H1 (cell line): Measurements from ENCODE around the gene PCBP4. TPM values are rescaled to one million over a fixed set of nuclear protein-coding genes. Genes with fewer than 3 reads are reported as not detected.

Source experiments
- CTCF ChIA-PET: fragments of 300-600 bp; sonication (Branson Sonifier 250); formaldehyde crosslinking; loops from one replicate; lab custom pipeline; 2021; ENCODE audit not compliant: partially characterized antibody; lab: Charles Lee
- POLR2A ChIA-PET: fragments of 300-600 bp; sonication (Branson Sonifier 250); formaldehyde crosslinking; loops from one replicate; lab custom pipeline; 2021; ENCODE audit warnings: inconsistent platforms; ENCODE audit not compliant: partially characterized antibody; lab: Charles Lee
- DNase-seq, 2 experiments: peaks; one replicate each; pipeline versions ENCODE4 v3.0.0 to v3.0.0-alpha.2; 2010 to 2022; ENCODE audit warnings: low spot score in 2 of 2, low read depth in 1 of 2, mixed read lengths in 1 of 2
- FAIRE-seq: peaks from 2 replicates; lab custom pipeline; 2011; peaks lifted over from hg19 to GRCh38; lab: Jason Lieb, UNC
- H2AFZ ChIP-seq: 2 replicates; pipeline ENCODE4 v1.8.1; 2012; ENCODE audit warnings: low read length, inconsistent platforms
- H2AK5ac ChIP-seq: 2 replicates; pipeline ENCODE4 v1.6.1; 2013; ENCODE audit warnings: low read depth, low read length
- H2BK120ac ChIP-seq: replicated peaks from 2 replicates; pipeline ENCODE3; 2013; ENCODE audit warnings: low read depth, low read length, inconsistent platforms
- H2BK12ac ChIP-seq: 2 replicates; pipeline ENCODE4 v1.6.1; 2013; ENCODE audit warnings: low read depth, low read length
- H2BK15ac ChIP-seq: 2 replicates; pipeline ENCODE4 v1.6.1; 2013; ENCODE audit warnings: low read length
- H2BK20ac ChIP-seq: 2 replicates; pipeline ENCODE4 v1.6.1; 2013; ENCODE audit warnings: low read length
- H2BK5ac ChIP-seq: 2 replicates; pipeline ENCODE4 v1.6.1; 2013; ENCODE audit warnings: low read depth, low read length
- H3K14ac ChIP-seq: 2 replicates; pipeline ENCODE4 v1.6.1; 2013; ENCODE audit warnings: inconsistent platforms; ENCODE audit not compliant: insufficient read length
- H3K18ac ChIP-seq: 2 replicates; pipeline ENCODE4 v1.6.1; 2013; ENCODE audit warnings: low read length; ENCODE audit errors: extremely low read depth
- H3K23ac ChIP-seq: 2 replicates; pipeline ENCODE4 v1.6.1; 2013; ENCODE audit warnings: inconsistent platforms; ENCODE audit not compliant: insufficient read length
- H3K23me2 ChIP-seq: 2 replicates; pipeline ENCODE4 v1.6.1; 2013; ENCODE audit warnings: low read depth, low read length
- H3K27ac ChIP-seq: 2 replicates; pipeline ENCODE4 v1.6.1; 2011; ENCODE audit warnings: low read depth, low read length, inconsistent platforms
- H3K27me3 ChIP-seq, 4 experiments: replicated peaks in 1 of 4; 1 replicate in 1 of 4; 2 replicates in 3 of 4; pipeline versions ENCODE4 v1.6.1 to v1.8.1; 2011 to 2013; ENCODE audit warnings: low read length in 3 of 4, mild to moderate bottlenecking in 3 of 4, inconsistent platforms in 2 of 4, mixed read lengths in 2 of 4, moderate library complexity in 1 of 4; ENCODE audit not compliant: control insufficient read depth in 3 of 4, insufficient read depth in 3 of 4; ENCODE audit errors: extremely low read depth in 1 of 4
- H3K36me3 ChIP-seq, 4 experiments: 2 replicates each; pipeline versions ENCODE4 v1.6.1 to v1.8.1; 2011 to 2013; ENCODE audit warnings: mild to moderate bottlenecking in 4 of 4, low read length in 3 of 4, moderate library complexity in 2 of 4, control low read depth in 1 of 4, inconsistent platforms in 1 of 4; ENCODE audit not compliant: insufficient read depth in 4 of 4, control insufficient read depth in 2 of 4
- H3K4ac ChIP-seq: replicated peaks from 2 replicates; pipeline ENCODE3; 2013; ENCODE audit warnings: low read length, low read depth, mixed read lengths, inconsistent platforms; ENCODE audit not compliant: insufficient read length
- H3K4me1 ChIP-seq, 4 experiments: replicated peaks in 1 of 4; 1 replicate in 1 of 4; 2 replicates in 3 of 4; pipeline versions ENCODE4 v1.6.1 to v1.8.1; 2011 to 2013; ENCODE audit warnings: low read length in 3 of 4, inconsistent platforms in 2 of 4, mixed read lengths in 1 of 4; ENCODE audit not compliant: insufficient read depth in 4 of 4, control insufficient read depth in 3 of 4
- H3K4me2 ChIP-seq, 2 experiments: 2 replicates each; pipeline versions ENCODE4 v1.6.1 to v1.8.1; 2011 to 2013; ENCODE audit warnings: low read depth in 2 of 2, low read length in 2 of 2, control low read depth in 1 of 2, inconsistent platforms in 1 of 2, mild to moderate bottlenecking in 1 of 2; ENCODE audit not compliant: insufficient read depth in 1 of 2
- H3K4me3 ChIP-seq, 4 experiments: fragments of 200-600, 300-600 bp in 1 of 4; sonication (generic), shearing (Covaris generic), sonication (Bioruptor Twin) in 1 of 4; 2 replicates each; pipeline versions ENCODE4 v1.5.1 to v1.8.1; 2011 to 2016; ENCODE audit warnings: low read length in 4 of 4, low read depth in 3 of 4, control low read depth in 2 of 4, inconsistent platforms in 2 of 4, mild to moderate bottlenecking in 2 of 4, mixed read lengths in 1 of 4, moderate library complexity in 1 of 4; ENCODE audit not compliant: insufficient read depth in 2 of 4; ENCODE audit errors: extremely low read depth in 1 of 4
- H3K56ac ChIP-seq: replicated peaks from 2 replicates; pipeline ENCODE3; 2013; ENCODE audit warnings: low read depth, mild to moderate bottlenecking, mixed read lengths, low read length, inconsistent platforms; ENCODE audit not compliant: insufficient read length
- H3K79me1 ChIP-seq: 2 replicates; pipeline ENCODE4 v1.6.1; 2013; ENCODE audit warnings: low read depth, low read length, control low read depth
- H3K79me2 ChIP-seq, 2 experiments: 2 replicates each; pipeline versions ENCODE4 v1.6.1 to v1.8.1; 2012 to 2013; ENCODE audit warnings: low read length in 2 of 2, mild to moderate bottlenecking in 2 of 2, inconsistent platforms in 1 of 2; ENCODE audit not compliant: insufficient read depth in 2 of 2, control insufficient read depth in 1 of 2
- H3K9ac ChIP-seq, 4 experiments: replicated peaks in 1 of 4; 1 replicate in 1 of 4; 2 replicates in 3 of 4; pipeline versions ENCODE4 v1.6.1 to v1.8.1; 2011 to 2013; ENCODE audit warnings: low read depth in 3 of 4, low read length in 3 of 4, control low read depth in 2 of 4, mild to moderate bottlenecking in 2 of 4, moderate library complexity in 2 of 4, inconsistent platforms in 1 of 4; ENCODE audit errors: extremely low read depth in 1 of 4
- H3K9me3 ChIP-seq, 2 experiments: 2 replicates each; pipeline versions ENCODE4 v1.6.1 to v1.8.1; 2012 to 2013; ENCODE audit warnings: mild to moderate bottlenecking in 2 of 2, moderate library complexity in 2 of 2, control low read depth in 1 of 2, inconsistent platforms in 1 of 2, low read depth in 1 of 2, low read length in 1 of 2, mixed read lengths in 1 of 2; ENCODE audit not compliant: insufficient read depth in 2 of 2
- H4K20me1 ChIP-seq, 2 experiments: replicated peaks in 1 of 2; 2 replicates each; pipeline versions ENCODE3 to v1.8.1; 2011 to 2013; ENCODE audit warnings: inconsistent platforms in 2 of 2, low read length in 2 of 2, mild to moderate bottlenecking in 1 of 2; ENCODE audit not compliant: insufficient read depth in 2 of 2, control insufficient read depth in 1 of 2
- H4K5ac ChIP-seq: 2 replicates; pipeline ENCODE4 v1.6.1; 2013; ENCODE audit warnings: low read length, low read depth, mixed read lengths, inconsistent platforms; ENCODE audit not compliant: insufficient read length
- H4K8ac ChIP-seq: 2 replicates; pipeline ENCODE4 v1.8.0; 2013; ENCODE audit warnings: mild to moderate bottlenecking, moderate library complexity, low read length, inconsistent platforms; ENCODE audit not compliant: insufficient read depth; ENCODE audit errors: extremely low read depth
- H4K91ac ChIP-seq: replicated peaks from 2 replicates; pipeline ENCODE3; 2013; ENCODE audit warnings: low read length, mixed read lengths, inconsistent platforms; ENCODE audit not compliant: insufficient read length
- BACH1 ChIP-seq: IDR thresholded peaks from 2 replicates; pipeline ENCODE4 v1.6.1; 2012; ENCODE audit warnings: low read length, improper control_type of control experiment
- EP300 ChIP-seq, 2 experiments: IDR thresholded peaks; 1 replicate in 1 of 2; 2 replicates in 1 of 2; pipeline ENCODE4 v1.6.1; 2011 to 2012; ENCODE audit warnings: low read depth in 2 of 2, low read length in 2 of 2, mild to moderate bottlenecking in 2 of 2, borderline replicate concordance in 1 of 2, inconsistent platforms in 1 of 2, moderate library complexity in 1 of 2
- EZH2 ChIP-seq: fragments of 200-600 bp; sonication (generic); IDR thresholded peaks from 2 replicates; pipeline ENCODE4 v1.7.1; 2012; ENCODE audit warnings: low read depth, mild to moderate bottlenecking, moderate library complexity, low read length, inconsistent platforms; ENCODE audit not compliant: severe bottlenecking
- SUZ12 ChIP-seq: fragments of 200-600 bp; sonication (generic); IDR thresholded peaks from 2 replicates; pipeline ENCODE4 v1.6.1; 2012; ENCODE audit warnings: mild to moderate bottlenecking, inconsistent platforms, low read length, moderate library complexity, mixed read lengths
- YY1 ChIP-seq: IDR thresholded peaks from 2 replicates; pipeline ENCODE4 v1.6.1; 2011; ENCODE audit warnings: low read depth, mild to moderate bottlenecking, low read length
- WGBS, 2 experiments: shearing (Covaris generic) in 1 of 2; methylation state at CpG; one replicate each; pipeline versions ENCODE4 v1.1.6 to v1.1.7; 2013 to 2015; ENCODE audit warnings: low lambda C conversion rate in 2 of 2, mixed read lengths in 2 of 2, inconsistent platforms in 1 of 2, low coverage in 1 of 2, missing lambda C conversion rate in 1 of 2; ENCODE audit not compliant: insufficient replicate concordance in 2 of 2, insufficient coverage in 1 of 2, insufficient read length in 1 of 2; ENCODE audit errors: extremely low coverage in 1 of 2, missing lambda C conversion rate in 1 of 2; 5-methylcytosine and 5-hydroxymethylcytosine counted together
- polyA plus RNA-seq, 7 experiments: library from polyadenylated mRNA; depleted of rRNA in 3 of 7; stranded (reverse) in 5 of 7; unstranded in 2 of 7; fragments of >200 nt in 5 of 7; fragments of 200-250 nt in 2 of 7; gene quantifications; 1 replicate in 5 of 7; 2 replicates in 1 of 7; 4 replicates in 1 of 7; pipeline versions ENCODE4 v1.2.1 to v1.2.3, GENCODE V29; 2011 to 2013; ENCODE audit warnings: missing spikeins in 2 of 7, mixed read lengths in 2 of 7
- total RNA-seq: library from RNA; stranded (reverse); fragmentation: NEBNext Ultra II Directional; extraction: Animal tissue kit (Norgen Biotek cat#: 25700); gene quantifications from 2 replicates; pipeline ENCODE4 v1.2.1, GENCODE V29; 2021

The PCBP4 gene
- total and polyA plus RNA-seq, 2 of the 8 experiments (the other 6 are each of a cell fraction or from before 2014, with no cell fraction given) = 16.4 to 34.1 TPM

DNA sequence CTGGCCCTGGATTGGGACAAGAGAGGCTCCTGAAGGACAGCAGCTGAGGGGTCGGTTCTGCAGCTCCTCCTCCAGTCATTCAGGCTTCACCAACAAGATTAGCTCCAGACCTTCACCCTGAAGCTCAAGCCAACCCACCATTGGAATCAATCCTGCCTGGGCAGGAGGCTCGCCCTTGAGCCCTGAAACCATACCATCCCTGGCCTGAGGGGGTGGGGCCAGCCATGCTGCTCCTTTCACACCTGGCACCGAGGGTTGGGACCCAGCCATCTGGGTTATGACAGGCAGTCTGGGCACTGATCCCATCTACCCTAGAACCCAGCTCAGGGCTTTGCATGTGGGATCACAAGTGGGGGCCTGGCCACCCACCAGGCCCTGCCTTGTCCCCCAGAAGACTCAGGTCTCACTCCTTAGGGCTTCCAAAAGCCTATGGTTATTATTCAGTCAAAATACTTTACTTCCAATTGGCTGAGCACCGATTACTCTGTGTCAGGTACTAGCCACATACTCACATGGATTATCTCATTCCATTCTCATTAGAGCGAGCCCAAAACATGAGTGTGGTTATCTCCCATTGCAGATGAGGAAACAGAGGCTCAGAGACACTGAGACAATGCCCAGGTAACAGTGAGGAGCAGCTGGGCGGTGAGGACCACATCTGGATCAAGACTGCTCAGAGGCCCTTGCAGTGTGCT lies 3.5 kb upstream of the PCBP4 start:
- H4K8ac ChIP-seq = no peak overlapping the region
- peak overlapping the region; percentile 48; the same call in 1 of the 2 replicates for H2BK15ac ChIP-seq
- 0 out of 2 replicates have a peak, but pooled peaks cover 2% of the 10 kb centered on the region for H3K79me1 ChIP-seq
- FAIRE-seq = no peak
- H2BK5ac ChIP-seq = no peak overlapping the region
- peaks cover 0 to 24% (median 17%) of the 10 kb centered on the region in 4 experiments; a peak in 5 of 7 replicates for H3K27me3 ChIP-seq
- H3K4me3 ChIP-seq = no peak overlapping the region
- peaks cover 13 to 46% (median 34%) of the 10 kb centered on the region in 4 experiments for H3K4me1 ChIP-seq
- no peak overlapping the region for H3K56ac ChIP-seq
- H3K4ac ChIP-seq = no peak overlapping the region
- H3K4me2 ChIP-seq = no peak overlapping the region
- no peak overlapping the region for H2BK20ac ChIP-seq
- H3K27ac ChIP-seq = no peak overlapping the region
- no peak overlapping the region for H4K5ac ChIP-seq
- H3K23me2 ChIP-seq = peaks cover 19% of the 10 kb centered on the region
- no peak overlapping the region for H3K9ac ChIP-seq
- H2BK120ac ChIP-seq = no peak overlapping the region
- DNase-seq = no peak
- H3K9me3 ChIP-seq = no peaks in the 10 kb centered on the region; a peak in 1 of 4 replicates
- TF ChIP-seq EP300 (IDR thresholded peaks at IDR 0.05; ENCODE audit: borderline replicate concordance in 1 of 2, low read depth in 2 of 2, low read length in 2 of 2) (no peak), EZH2 (no peak), SUZ12 (no peak), BACH1 (no peak), YY1 (no peak)
- H3K79me2 ChIP-seq = no peaks in the 10 kb centered on the region
- H2AFZ ChIP-seq = no peak overlapping the region
- no peaks in the 10 kb centered on the region for H3K36me3 ChIP-seq
- no peak overlapping the region for H3K18ac ChIP-seq
- H2AK5ac ChIP-seq = no peak overlapping the region; the same call in 1 of the 2 replicates
- H3K14ac ChIP-seq = no peak overlapping the region
- no peak overlapping the region for H2BK12ac ChIP-seq
- POLR2A ChIA-PET = interaction anchor here (4.7 to 29.3 kb wide), 5 partner anchors 0 to 29 kb away, joined by 40 to 923 read pairs (median 130); partner anchors contain the start of genes ABHD14A, ABHD14B, ACY1 and GPR62
- H4K91ac ChIP-seq = no peak overlapping the region
- peaks cover 0 to 5% of the 10 kb centered on the region in 2 experiments for H4K20me1 ChIP-seq
- WGBS, 2 experiments = 87% methylated on average over 6 of the region's 6 CpGs; no CpG with 5 or more reads in 1 of the 2 experiments
- no peak overlapping the region for H3K23ac ChIP-seq
- CTCF ChIA-PET = interaction anchor here (1.1 to 10.5 kb wide), 7 partner anchors 11 to 252 kb away, joined by 3 to 66 read pairs (median 7); partner anchors contain the start of genes ACY1, GPR62 and PARP3
